CD4-positive, alpha-beta T cell treated with Interleukin-17A for 4 hours (primary cell): ENCODE results near the gene RAPGEF5.

Source experiments
- DNase-seq: peaks from one replicate; pipeline ENCODE4 v3.0.0-alpha.2; 2020; ENCODE audit warnings: mixed read lengths

Gene RAPGEF5

GRCh38 chr7:22346383-22347107, 10.4 kb downstream of the RAPGEF5 start:
- no peak for DNase-seq

- no peak for DNase-seq
Observed at GRCh38 chr7:22344655-22345054, 12.3 kb downstream of the RAPGEF5 start.

GRCh38 chr7:22343612-22344011, 13.3 kb downstream of the RAPGEF5 start:
- DNase-seq: no peak

GRCh38 chr7:22343071-22343470, 13.9 kb downstream of the RAPGEF5 start:
- no peak for DNase-seq

- DNase-seq: no peak
Observed at GRCh38 chr7:22339725-22340390, 17.1 kb downstream of the RAPGEF5 start.

GRCh38 chr7:22338877-22339276, 18.1 kb downstream of the RAPGEF5 start:
- no peak for DNase-seq

- DNase-seq: no peak
Observed at GRCh38 chr7:22338411-22338810, 18.5 kb downstream of the RAPGEF5 start.

GRCh38 chr7:22333680-22334141, 23.2 kb downstream of the RAPGEF5 start:
- no peak for DNase-seq

- no peak for DNase-seq
Observed at GRCh38 chr7:22332461-22332870, 24.5 kb downstream of the RAPGEF5 start.

GRCh38 chr7:22331704-22332103, 25.2 kb downstream of the RAPGEF5 start:
- no peak for DNase-seq

- DNase-seq: no peak
Observed at GRCh38 chr7:22330903-22331302, 26.1 kb downstream of the RAPGEF5 start.

- DNase-seq: no peak
Observed at GRCh38 chr7:22329816-22330524, 27.0 kb downstream of the RAPGEF5 start.

GRCh38 chr7:22326181-22326580, 30.8 kb downstream of the RAPGEF5 start:
- no peak for DNase-seq

GRCh38 chr7:22325671-22326070, 31.3 kb downstream of the RAPGEF5 start:
- no peak for DNase-seq

GRCh38 chr7:22323714-22324113, 33.2 kb downstream of the RAPGEF5 start:
- DNase-seq: no peak

GRCh38 chr7:22320416-22320815, 36.5 kb downstream of the RAPGEF5 start:
- no peak for DNase-seq

GRCh38 chr7:22319424-22320403, 37.2 kb downstream of the RAPGEF5 start:
- DNase-seq: no peak

GRCh38 chr7:22318376-22318775, 38.6 kb downstream of the RAPGEF5 start:
- no peak for DNase-seq

- DNase-seq: no peak
Observed at GRCh38 chr7:22317632-22318031, 39.3 kb downstream of the RAPGEF5 start.

- no peak for DNase-seq
Observed at GRCh38 chr7:22316914-22317313, 40.0 kb downstream of the RAPGEF5 start.

GRCh38 chr7:22307816-22308215, 49.1 kb downstream of the RAPGEF5 start:
- no peak for DNase-seq

GRCh38 chr7:22305706-22306105, 51.2 kb downstream of the RAPGEF5 start:
- DNase-seq: no peak
